DLD1 (cell line): ENCODE data around the gene SDC1.

Source experiments
- in situ Hi-C: cut with HindIII; loops from 2 replicates; pipeline ENCODE4 v1.10.0; 2017; ENCODE audit warnings: low sequenced_read_pairs

The SDC1 gene

GRCh38 chr2:20229322-20230113, 4.6 kb upstream of the SDC1 start:
- in situ Hi-C loops: no loop called here

- in situ Hi-C loops: no loop called here
These were observed 3.1 kb upstream of the SDC1 start for GRCh38 chr2:20227894-20228505.

- in situ Hi-C loops: no loop called here
These were observed 1.2 kb upstream of the SDC1 start for GRCh38 chr2:20226152-20226545.

GRCh38 chr2:20225294-20226151, 593 bp upstream of the SDC1 start:
- in situ Hi-C loops: no loop called here

GRCh38 chr2:20224164-20224715, 690 bp downstream of the SDC1 start:
- in situ Hi-C loops: no loop called here

- in situ Hi-C loops: no loop called here
These were observed 1.3 kb downstream of the SDC1 start for GRCh38 chr2:20223407-20224163.

- in situ Hi-C loops: no loop called here
These were observed 2.0 kb downstream of the SDC1 start for GRCh38 chr2:20222769-20223406.

GRCh38 chr2:20222014-20222768, 2.7 kb downstream of the SDC1 start:
- in situ Hi-C loops: no loop called here

- in situ Hi-C loops: no loop called here
These were observed 3.4 kb downstream of the SDC1 start for GRCh38 chr2:20221555-20221973.

GRCh38 chr2:20220806-20221554, 4.0 kb downstream of the SDC1 start:
- in situ Hi-C loops: no loop called here

- in situ Hi-C loops: no loop called here
These were observed 5.1 kb downstream of the SDC1 start for GRCh38 chr2:20219763-20220380.

- in situ Hi-C loops: no loop called here
These were observed 6.3 kb downstream of the SDC1 start for GRCh38 chr2:20218331-20219320.

- in situ Hi-C loops: no loop called here
These were observed 7.6 kb downstream of the SDC1 start for GRCh38 chr2:20217041-20217970.

GRCh38 chr2:20216130-20217025, 8.6 kb downstream of the SDC1 start:
- in situ Hi-C loops: no loop called here
